PC-3 (cell line): ENCODE data around the gene PYGO2.

Source experiments
- CTCF ChIP-seq: fragments of 300-600 bp; sonication (generic); conservative IDR thresholded peaks from 2 replicates; pipeline ENCODE4 v1.5.1; 2017; ENCODE audit warnings: antibody characterized with exemption, low read depth, mild to moderate bottlenecking, low read length
- EZH2 ChIP-seq: fragments of 300-600 bp; sonication (generic); IDR thresholded peaks from one replicate; pipeline ENCODE4 v1.6.1; 2017; ENCODE audit warnings: antibody characterized with exemption, mild to moderate bottlenecking, low read length; ENCODE audit not compliant: unreplicated experiment

GRCh38 chr1:154999571-155000410 lies 38.2 kb upstream of the PYGO2 start:
- no peak for TF ChIP-seq EZH2
- no peak for TF ChIP-seq CTCF
